Spinal cord (tissue), 10 donors: ENCODE measurements around the gene ZNF883. TPM values are rescaled to one million over a fixed set of nuclear protein-coding genes. Genes with fewer than 3 reads are reported as not detected.
"Not testable (repeated sequence)": the region's sequence is repeated elsewhere in the genome, so short reads cannot be mapped to it uniquely, and the experiment has no call there.

ENCODE experiments used
- DNase-seq, 6 donors: peaks; one replicate each; pipeline versions ENCODE4 v3.0.0 to v3.0.0-alpha.2; 2013 to 2015; ENCODE audit warnings: low spot score in 6 of 6, low read depth in 4 of 6
- H3K27ac ChIP-seq: one replicate; pipeline ENCODE4 v1.5.1; 2013; ENCODE audit warnings: low read depth, low read length, control low read depth
- H3K27me3 ChIP-seq: one replicate; pipeline ENCODE4 v1.6.1; 2013; ENCODE audit warnings: low read length; ENCODE audit not compliant: control insufficient read depth, insufficient read depth
- H3K36me3 ChIP-seq: one replicate; pipeline ENCODE4 v1.6.1; 2013; ENCODE audit warnings: low read length; ENCODE audit not compliant: control insufficient read depth, insufficient read depth
- H3K4me1 ChIP-seq: one replicate; pipeline ENCODE4 v1.6.1; 2013; ENCODE audit warnings: low read length; ENCODE audit not compliant: control insufficient read depth, insufficient read depth
- H3K4me3 ChIP-seq: one replicate; pipeline ENCODE4 v1.5.1; 2013; ENCODE audit warnings: low read depth, low read length, control low read depth
- H3K9me3 ChIP-seq: one replicate; pipeline ENCODE4 v1.6.1; 2013; ENCODE audit warnings: low read length; ENCODE audit not compliant: control insufficient read depth, insufficient read depth
- WGBS: methylation state at CpG from one replicate; pipeline ENCODE4 v1.1.5; 2013; ENCODE audit warnings: missing lambda C conversion rate; ENCODE audit not compliant: insufficient coverage; 5-methylcytosine and 5-hydroxymethylcytosine counted together
- long read RNA-seq, 4 donors: transcript quantifications; one replicate each; lab custom pipeline, GENCODE V29; 2026
- polyA plus RNA-seq, 2 donors: library from polyadenylated mRNA; unstranded; fragments of 120-200 nt; gene quantifications; one replicate each; pipeline ENCODE4 v1.2.1, GENCODE V29; 2013; ENCODE audit not compliant: insufficient read length in 2 of 2
- total RNA-seq, 2 donors: library from RNA; depleted of rRNA in 1 of 2; stranded (reverse); fragments of 120-200 nt in 1 of 2; fragments of >200 nt in 1 of 2; gene quantifications; one replicate each; pipeline versions ENCODE4 v1.2.3 to v1.2.4, GENCODE V29; 2013 to 2014
- donor health status: healthy.

ZNF883 gene
- 10 to 100 TPM; 14.1 to 14.9 TPM for total RNA-seq
- polyA plus RNA-seq: 10 to 100 TPM; 18.6 to 19.1 TPM
- long read RNA-seq, donor 1, transcript ZNF883-201 (5 exons, 2,414 nt): major isoform, 13 of 22 reads
- long read RNA-seq, donor 1, partial matches to known transcripts: 9 of 22 reads
- long read RNA-seq, donor 1, other reads (novel, unspliced or antisense): 0 of 22 reads
- long read RNA-seq, donor 2, partial matches to known transcripts: 0 of 4 reads
- long read RNA-seq, donor 2, other reads (novel, unspliced or antisense): 0 of 4 reads
- long read RNA-seq, donor 3, partial matches to known transcripts: 0 of 3 reads
- long read RNA-seq, donor 3, other reads (novel, unspliced or antisense): 0 of 3 reads
- long read RNA-seq, donor 4, transcript ZNF883-201 (5 exons, 2,414 nt): major isoform, 6 of 8 reads
- long read RNA-seq, donor 4, partial matches to known transcripts: 0 of 8 reads
- long read RNA-seq, donor 4, other reads (novel, unspliced or antisense): 0 of 8 reads

GRCh38 chr9:113011911-113012381 lies at the start of gene ZNF883:
Gene ZNF883, minus strand, starts transcription at chr9:113012192.
- H3K4me3 ChIP-seq: peak within 1 kb of the TSS; percentile 71

GRCh38 chr9:113061072-113061850 lies 49.3 kb upstream of the ZNF883 start:
- not testable (repeated sequence) for DNase-seq, H3K27ac ChIP-seq, H3K36me3 ChIP-seq, H3K9me3 ChIP-seq, H3K4me3 ChIP-seq
- WGBS: 21% methylated on average over 15 of the region's 33 CpGs
- Histone ChIP-seq H3K27me3 (peaks cover 33% of the 10 kb centered on the region), H3K4me1 (peaks cover 11% of the 10 kb centered on the region)

More at GRCh38 chr9:113011911-113012381, at the start of gene ZNF883:
- Histone ChIP-seq H3K27me3 (no peaks in the 10 kb centered on the region), H3K9me3 (peaks cover 7% of the 10 kb centered on the region), H3K4me1 (no peaks in the 10 kb centered on the region), H3K27ac (no peak within 1 kb of the TSS), H3K36me3 (peaks cover 4% of the 10 kb centered on the region)
- peak; percentile 74 to 97 (median 78) for DNase-seq
- WGBS: 2% methylated on average over 22 of the region's 30 CpGs

- not testable (repeated sequence) for H3K9me3 ChIP-seq, H3K36me3 ChIP-seq, H3K27ac ChIP-seq
- peak in 2 of 6 donors; percentile 9 to 68 for DNase-seq
- Histone ChIP-seq H3K4me1 (peaks cover 11% of the 10 kb centered on the region), H3K4me3 (peak overlapping the region; percentile 16), H3K27me3 (peaks cover 33% of the 10 kb centered on the region)
- 9% methylated on average over 26 of the region's 61 CpGs for WGBS
Observed at GRCh38 chr9:113059581-113060284, 47.7 kb upstream of the ZNF883 start.

GRCh38 chr9:113057193-113057592 lies 45.2 kb upstream of the ZNF883 start:
- no peak overlapping the region for H3K27ac ChIP-seq
- H3K9me3 ChIP-seq: peaks cover 11% of the 10 kb centered on the region
- 64% methylated on average over 2 of the region's 5 CpGs for WGBS
- peak overlapping the region; percentile 64 for H3K4me3 ChIP-seq
- peaks cover 22% of the 10 kb centered on the region for H3K27me3 ChIP-seq
- peaks cover 11% of the 10 kb centered on the region for H3K4me1 ChIP-seq
- DNase-seq: no peak
- H3K36me3 ChIP-seq: no peaks in the 10 kb centered on the region

- under 1% methylated on average over 57 of the region's 62 CpGs for WGBS
- H3K9me3 ChIP-seq: peaks cover 14% of the 10 kb centered on the region
Observed at GRCh38 chr9:113056191-113057106, 44.5 kb upstream of the ZNF883 start, which contains the start of gene ZFP37. Gene ZFP37, minus strand, starts transcription at chr9:113056724. Its CDS starts 36 bp downstream, at chr9:113056688.

GRCh38 chr9:113042884-113043657 lies 31.1 kb upstream of the ZNF883 start:
- WGBS: no CpG with 5 or more reads among the region's 4 CpGs
- Histone ChIP-seq H3K4me1 (no peaks in the 10 kb centered on the region), H3K36me3 (peaks cover 15% of the 10 kb centered on the region), H3K4me3 (no peak overlapping the region), H3K27ac (no peak overlapping the region), H3K9me3 (peaks cover 63% of the 10 kb centered on the region), H3K27me3 (no peaks in the 10 kb centered on the region)
- DNase-seq: peak in 1 of 6 donors; percentile 4

More at GRCh38 chr9:113056191-113057106, 44.5 kb upstream of the ZNF883 start, which contains the start of gene ZFP37:
- Histone ChIP-seq H3K27me3 (peaks cover 15% of the 10 kb centered on the region), H3K36me3 (no peaks in the 10 kb centered on the region), H3K27ac (peak within 1 kb of the TSS; percentile 72), H3K4me1 (peaks cover 8% of the 10 kb centered on the region), H3K4me3 (peak within 1 kb of the TSS; percentile 64)
- DNase-seq: peak; percentile 92 to 99 (median 93)

GRCh38 chr9:113026200-113026599 lies 14.2 kb upstream of the ZNF883 start:
- Histone ChIP-seq H3K36me3 (no peaks in the 10 kb centered on the region), H3K9me3 (peaks cover 5% of the 10 kb centered on the region), H3K4me3 (no peak overlapping the region), H3K27me3 (no peaks in the 10 kb centered on the region), H3K4me1 (no peaks in the 10 kb centered on the region), H3K27ac (no peak overlapping the region)
- DNase-seq: no peak
- WGBS: no CpG with 5 or more reads among the region's 1 CpG

- WGBS: no CpG with 5 or more reads among the region's 3 CpGs
- Histone ChIP-seq H3K9me3 (peaks cover 3% of the 10 kb centered on the region), H3K27me3 (no peaks in the 10 kb centered on the region), H3K36me3 (no peaks in the 10 kb centered on the region), H3K4me3 (no peak overlapping the region), H3K4me1 (no peaks in the 10 kb centered on the region), H3K27ac (no peak overlapping the region)
- no peak for DNase-seq
Observed at GRCh38 chr9:113018247-113018646, 6.3 kb upstream of the ZNF883 start.
